ENCODE measurements around the gene FIBCD1.

DNA sequence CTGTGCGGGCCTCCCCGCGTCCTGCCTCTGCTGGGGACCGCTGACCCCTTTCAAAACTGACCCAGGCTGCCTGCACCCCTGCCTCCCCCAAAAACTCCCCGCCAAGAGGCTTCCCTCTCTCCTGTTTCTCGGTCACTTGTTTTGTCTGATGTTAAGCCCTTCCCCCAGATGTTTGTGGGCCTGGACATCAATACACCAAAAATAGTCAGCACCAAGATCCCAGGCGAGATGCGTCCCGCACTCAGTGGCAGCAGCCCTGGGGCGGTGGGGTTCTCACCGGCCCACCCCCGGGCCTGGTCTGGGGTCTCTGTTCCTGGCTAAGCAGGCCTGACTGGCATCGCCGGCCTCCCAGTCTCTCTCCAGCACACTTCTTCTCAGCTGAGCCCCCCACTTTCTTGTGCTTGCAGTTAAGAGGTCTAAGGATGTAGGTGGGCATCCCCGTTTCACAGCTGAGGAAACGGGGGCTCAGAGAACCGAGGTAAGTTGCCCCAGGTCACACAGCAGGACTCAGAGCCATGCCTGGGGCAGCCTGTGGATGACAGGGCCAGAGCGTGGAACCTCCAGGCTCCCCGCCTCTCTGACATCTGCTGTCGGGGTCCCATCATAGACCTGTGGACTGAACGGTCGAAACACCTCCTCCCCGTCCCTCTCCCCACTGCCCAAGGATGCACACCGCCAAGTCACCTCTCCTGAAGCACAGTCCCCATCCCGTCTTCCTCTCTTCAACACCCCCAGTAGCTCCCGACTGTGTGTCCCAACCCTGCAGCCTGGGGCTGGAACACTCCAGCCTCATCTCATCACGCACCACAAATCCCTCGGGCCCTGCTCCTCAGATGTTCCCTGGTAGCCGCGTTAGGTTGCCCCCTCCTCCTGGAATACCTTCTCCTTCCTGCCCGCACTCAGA is 16.8 kb downstream of the FIBCD1 start:
- TF ChIP-seq, protein P1, sequence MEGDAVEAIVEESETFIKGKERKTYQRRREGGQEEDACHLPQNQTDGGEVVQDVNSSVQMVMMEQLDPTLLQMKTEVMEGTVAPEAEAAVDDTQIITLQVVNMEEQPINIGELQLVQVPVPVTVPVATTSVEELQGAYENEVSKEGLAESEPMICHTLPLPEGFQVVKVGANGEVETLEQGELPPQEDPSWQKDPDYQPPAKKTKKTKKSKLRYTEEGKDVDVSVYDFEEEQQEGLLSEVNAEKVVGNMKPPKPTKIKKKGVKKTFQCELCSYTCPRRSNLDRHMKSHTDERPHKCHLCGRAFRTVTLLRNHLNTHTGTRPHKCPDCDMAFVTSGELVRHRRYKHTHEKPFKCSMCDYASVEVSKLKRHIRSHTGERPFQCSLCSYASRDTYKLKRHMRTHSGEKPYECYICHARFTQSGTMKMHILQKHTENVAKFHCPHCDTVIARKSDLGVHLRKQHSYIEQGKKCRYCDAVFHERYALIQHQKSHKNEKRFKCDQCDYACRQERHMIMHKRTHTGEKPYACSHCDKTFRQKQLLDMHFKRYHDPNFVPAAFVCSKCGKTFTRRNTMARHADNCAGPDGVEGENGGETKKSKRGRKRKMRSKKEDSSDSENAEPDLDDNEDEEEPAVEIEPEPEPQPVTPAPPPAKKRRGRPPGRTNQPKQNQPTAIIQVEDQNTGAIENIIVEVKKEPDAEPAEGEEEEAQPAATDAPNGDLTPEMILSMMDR (IDR thresholded peaks at IDR 0.05): no peak
- no peak for TF ChIP-seq POLR2A (IDR thresholded peaks at IDR 0.05)
